ENCODE measurements around the gene SYT10.

DNA sequence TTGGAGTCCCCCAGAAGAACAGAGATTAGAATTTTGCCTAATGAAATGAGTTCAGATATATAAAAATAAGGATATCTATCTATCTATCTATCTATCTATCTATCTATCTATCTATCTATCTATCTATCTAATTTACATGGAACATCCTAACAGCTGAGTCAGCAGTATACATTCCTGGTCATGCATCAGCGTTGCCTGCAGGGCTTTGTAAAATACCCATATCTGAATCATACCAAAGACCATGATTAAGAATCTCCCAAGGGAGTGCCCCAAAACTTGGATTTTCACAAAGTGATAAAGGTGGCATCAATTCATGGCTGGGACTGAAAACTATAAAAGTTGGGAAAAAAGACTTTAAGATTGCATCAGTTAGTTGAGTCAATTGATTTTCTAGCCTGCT, 32.7 kb upstream of the SYT10 start:
- TF ChIP-seq, protein P1, sequence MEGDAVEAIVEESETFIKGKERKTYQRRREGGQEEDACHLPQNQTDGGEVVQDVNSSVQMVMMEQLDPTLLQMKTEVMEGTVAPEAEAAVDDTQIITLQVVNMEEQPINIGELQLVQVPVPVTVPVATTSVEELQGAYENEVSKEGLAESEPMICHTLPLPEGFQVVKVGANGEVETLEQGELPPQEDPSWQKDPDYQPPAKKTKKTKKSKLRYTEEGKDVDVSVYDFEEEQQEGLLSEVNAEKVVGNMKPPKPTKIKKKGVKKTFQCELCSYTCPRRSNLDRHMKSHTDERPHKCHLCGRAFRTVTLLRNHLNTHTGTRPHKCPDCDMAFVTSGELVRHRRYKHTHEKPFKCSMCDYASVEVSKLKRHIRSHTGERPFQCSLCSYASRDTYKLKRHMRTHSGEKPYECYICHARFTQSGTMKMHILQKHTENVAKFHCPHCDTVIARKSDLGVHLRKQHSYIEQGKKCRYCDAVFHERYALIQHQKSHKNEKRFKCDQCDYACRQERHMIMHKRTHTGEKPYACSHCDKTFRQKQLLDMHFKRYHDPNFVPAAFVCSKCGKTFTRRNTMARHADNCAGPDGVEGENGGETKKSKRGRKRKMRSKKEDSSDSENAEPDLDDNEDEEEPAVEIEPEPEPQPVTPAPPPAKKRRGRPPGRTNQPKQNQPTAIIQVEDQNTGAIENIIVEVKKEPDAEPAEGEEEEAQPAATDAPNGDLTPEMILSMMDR (IDR thresholded peaks at IDR 0.05): no peak
- no peak for TF ChIP-seq POLR2A (IDR thresholded peaks at IDR 0.05)
